GM18907 (cell line): Measurements from ENCODE around the gene CCDC150.
"Not testable (repeated sequence)": the region's sequence is repeated elsewhere in the genome, so short reads cannot be mapped to it uniquely, and the experiment has no call there.

Experiments used
- ATAC-seq: cut with Tn5 transposase; IDR thresholded peaks from one replicate; pipeline ENCODE4 v1.9.1; 2021; ENCODE audit warnings: mild to moderate bottlenecking, moderate library complexity; ENCODE audit not compliant: unreplicated experiment

The CCDC150 gene

GRCh38 chr2:196639180-196640030, at the start of gene CCDC150:
TSS of gene CCDC150 (plus strand) at chr2:196639715. CDS start at chr2:196639767, 52 bp downstream.
- ATAC-seq = peak; percentile 100

- ATAC-seq = no peak
Measured at GRCh38 chr2:196590286-196590685, 49.2 kb upstream of the CCDC150 start.

GRCh38 chr2:196591004-196591403, 48.5 kb upstream of the CCDC150 start:
- ATAC-seq = no peak

- no peak for ATAC-seq
Measured at GRCh38 chr2:196591621-196592022, 47.9 kb upstream of the CCDC150 start.

- ATAC-seq = peak; percentile 43
Measured at GRCh38 chr2:196592331-196592910, 47.1 kb upstream of the CCDC150 start.

GRCh38 chr2:196592911-196593881, 46.3 kb upstream of the CCDC150 start, which contains the start of gene HECW2:
TSS of gene HECW2 (minus strand) at chr2:196593554.
- ATAC-seq = peak; percentile 64

- ATAC-seq = no peak
Measured at GRCh38 chr2:196594158-196594557, 45.4 kb upstream of the CCDC150 start.

GRCh38 chr2:196597531-196597930, 42.0 kb upstream of the CCDC150 start:
- no peak for ATAC-seq

- no peak for ATAC-seq
Measured at GRCh38 chr2:196598412-196598811, 41.1 kb upstream of the CCDC150 start.

GRCh38 chr2:196598846-196599245, 40.7 kb upstream of the CCDC150 start:
- no peak for ATAC-seq

GRCh38 chr2:196601430-196602306, 37.8 kb upstream of the CCDC150 start:
- no peak for ATAC-seq

- no peak for ATAC-seq
Measured at GRCh38 chr2:196604196-196604595, 35.3 kb upstream of the CCDC150 start.

- no peak for ATAC-seq
Measured at GRCh38 chr2:196606516-196606915, 33.0 kb upstream of the CCDC150 start.

- no peak for ATAC-seq
Measured at GRCh38 chr2:196607073-196607472, 32.4 kb upstream of the CCDC150 start.

GRCh38 chr2:196607896-196608295, 31.6 kb upstream of the CCDC150 start:
- ATAC-seq = not testable (repeated sequence)

- ATAC-seq = no peak
Measured at GRCh38 chr2:196609806-196610205, 29.7 kb upstream of the CCDC150 start.

GRCh38 chr2:196610796-196611195, 28.7 kb upstream of the CCDC150 start:
- ATAC-seq = no peak

GRCh38 chr2:196613302-196613701, 26.2 kb upstream of the CCDC150 start:
- ATAC-seq = no peak

GRCh38 chr2:196617430-196617829, 22.1 kb upstream of the CCDC150 start:
- ATAC-seq = no peak

GRCh38 chr2:196618661-196619060, 20.9 kb upstream of the CCDC150 start:
- ATAC-seq = no peak
